HL-60 (cell line): Measurements from ENCODE around the gene ZNF496.

Experiments
- DNase-seq, 2 experiments: peaks; one replicate each; pipeline ENCODE4 v3.0.0-alpha.2; 2010 to 2020; ENCODE audit warnings: low read depth in 1 of 2, low spot score in 1 of 2
- H3K27ac ChIP-seq: fragments of 250-450 bp; sonication (Bioruptor Pico); replicated peaks from 2 replicates; pipeline ENCODE4 v1.5.1; 2020; ENCODE audit warnings: mild to moderate bottlenecking, moderate library complexity
- H3K27me3 ChIP-seq: fragments of 250-450 bp; sonication (Bioruptor Pico); 2 replicates; pipeline ENCODE4 v1.5.1; 2021; ENCODE audit warnings: mild to moderate bottlenecking, moderate library complexity; ENCODE audit not compliant: insufficient read depth, poor library complexity, severe bottlenecking
- H3K4me3 ChIP-seq: replicated peaks from 2 replicates; pipeline ENCODE4 v1.5.1; 2011; ENCODE audit warnings: mild to moderate bottlenecking, control low read depth, low read length; ENCODE audit not compliant: insufficient read depth
- GABPA ChIP-seq: IDR thresholded peaks from 2 replicates; pipeline ENCODE4 v1.6.1; 2012; ENCODE audit warnings: low read depth
- POLR2AphosphoS5 ChIP-seq: IDR thresholded peaks from 2 replicates; pipeline ENCODE4 v1.6.1; 2012; ENCODE audit warnings: low read depth
- SPI1 ChIP-seq: IDR thresholded peaks from 2 replicates; pipeline ENCODE4 v1.6.1; 2012; ENCODE audit warnings: low read depth, mild to moderate bottlenecking, borderline replicate concordance
- TF ChIP-seq, protein P1 (sequence below): IDR thresholded peaks from one replicate; pipeline ENCODE4 v1.5.1; 2011; ENCODE audit warnings: low read length, control low read depth, inconsistent platforms; ENCODE audit not compliant: insufficient read depth
- TF ChIP-seq, protein P2 (sequence below): IDR thresholded peaks from 2 replicates; pipeline ENCODE4 v1.6.1; 2012; ENCODE audit warnings: low read depth; ENCODE audit not compliant: insufficient replicate concordance

Gene ZNF496

GRCh38 chr1:247334378-247335133 is 2.9 kb upstream of the ZNF496 start:
- no peak overlapping the region for H3K4me3 ChIP-seq

DNA sequence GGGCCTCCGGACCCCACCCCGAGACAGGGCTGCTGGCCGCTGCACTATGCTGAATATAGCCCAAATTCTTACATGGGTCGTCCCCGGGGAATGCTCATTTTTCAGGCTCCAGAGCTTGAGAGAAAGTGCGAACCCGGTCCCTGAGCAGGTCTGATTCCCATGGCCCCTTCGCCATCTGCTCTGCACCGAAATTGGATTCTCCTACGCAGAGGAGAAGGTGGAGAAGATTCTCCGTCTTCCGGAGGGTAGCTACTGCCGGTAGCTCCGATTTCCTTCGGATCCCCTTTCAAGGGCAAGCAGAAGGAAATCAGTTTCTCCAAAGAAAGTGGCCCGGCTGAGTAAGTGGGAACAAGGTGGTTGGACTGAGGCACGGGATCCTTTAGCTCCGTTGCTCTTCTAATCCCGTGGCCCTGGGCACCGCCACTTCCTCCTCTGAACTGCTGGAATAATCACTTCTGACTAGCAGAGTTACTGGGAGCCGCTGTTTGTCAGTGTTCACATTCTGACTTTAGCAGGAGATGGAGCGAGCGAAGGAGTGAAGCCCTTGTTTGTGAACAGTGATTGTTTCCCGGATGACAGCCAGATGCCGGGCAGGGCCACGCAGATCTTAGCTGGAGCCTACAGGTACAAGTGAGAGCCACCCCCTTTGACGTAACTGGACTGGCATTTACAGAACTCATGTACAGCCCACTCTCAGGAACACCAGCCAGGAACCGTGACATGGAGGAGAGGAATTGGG is 1.1 kb upstream of the ZNF496 start:
- TF ChIP-seq GABPA, result no peak
- TF ChIP-seq SPI1, result peak; percentile 32; the same call in 1 of the 2 replicates
- Histone ChIP-seq H3K4me3 (peak overlapping the region; percentile 90), H3K27ac (peak overlapping the region; percentile 79; the same call in 1 of the 2 replicates), H3K27me3 (no peaks in the 10 kb centered on the region)
- no peak for DNase-seq

More at GRCh38 chr1:247334378-247335133, 2.9 kb upstream of the ZNF496 start:
- no peaks in the 10 kb centered on the region for H3K27me3 ChIP-seq
- no peak overlapping the region for H3K27ac ChIP-seq
- no peak for DNase-seq
- TF ChIP-seq, protein P1, sequence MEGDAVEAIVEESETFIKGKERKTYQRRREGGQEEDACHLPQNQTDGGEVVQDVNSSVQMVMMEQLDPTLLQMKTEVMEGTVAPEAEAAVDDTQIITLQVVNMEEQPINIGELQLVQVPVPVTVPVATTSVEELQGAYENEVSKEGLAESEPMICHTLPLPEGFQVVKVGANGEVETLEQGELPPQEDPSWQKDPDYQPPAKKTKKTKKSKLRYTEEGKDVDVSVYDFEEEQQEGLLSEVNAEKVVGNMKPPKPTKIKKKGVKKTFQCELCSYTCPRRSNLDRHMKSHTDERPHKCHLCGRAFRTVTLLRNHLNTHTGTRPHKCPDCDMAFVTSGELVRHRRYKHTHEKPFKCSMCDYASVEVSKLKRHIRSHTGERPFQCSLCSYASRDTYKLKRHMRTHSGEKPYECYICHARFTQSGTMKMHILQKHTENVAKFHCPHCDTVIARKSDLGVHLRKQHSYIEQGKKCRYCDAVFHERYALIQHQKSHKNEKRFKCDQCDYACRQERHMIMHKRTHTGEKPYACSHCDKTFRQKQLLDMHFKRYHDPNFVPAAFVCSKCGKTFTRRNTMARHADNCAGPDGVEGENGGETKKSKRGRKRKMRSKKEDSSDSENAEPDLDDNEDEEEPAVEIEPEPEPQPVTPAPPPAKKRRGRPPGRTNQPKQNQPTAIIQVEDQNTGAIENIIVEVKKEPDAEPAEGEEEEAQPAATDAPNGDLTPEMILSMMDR, result no peak
- TF ChIP-seq SPI1 (no peak), GABPA (no peak), POLR2AphosphoS5 (no peak)

DNA sequence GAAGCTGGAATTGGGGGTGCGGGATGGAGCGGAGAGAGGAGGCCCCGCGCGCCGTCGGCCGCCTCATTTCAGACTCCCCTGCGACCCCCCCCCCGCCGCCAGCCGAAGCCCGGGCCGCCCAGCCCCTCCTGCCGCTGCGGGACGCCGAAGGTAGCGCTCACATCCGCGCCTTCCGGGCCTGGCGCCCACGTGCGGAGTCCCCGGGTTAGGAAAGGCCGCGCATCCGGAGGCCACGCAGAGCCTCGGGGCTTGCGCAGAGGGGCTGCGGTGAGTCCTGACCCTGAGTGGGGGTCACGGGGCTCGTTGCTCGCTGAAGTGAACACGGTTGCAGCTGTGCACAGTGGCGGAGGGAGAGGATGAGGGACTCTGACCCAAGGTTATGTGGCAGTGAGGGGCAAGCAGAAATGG is 552 bp upstream of the ZNF496 start:
- DNase-seq, result peak in 1 of 2 experiments; percentile 34
- TF ChIP-seq SPI1 (no peak), POLR2AphosphoS5 (0 out of 2 replicates have a peak, but pooled peaks have one; percentile 61)
- Histone ChIP-seq H3K4me3 (peak overlapping the region; percentile 90), H3K27ac (peak overlapping the region; percentile 79), H3K27me3 (no peaks in the 10 kb centered on the region)

- Histone ChIP-seq H3K27ac (peak overlapping the region; percentile 79), H3K27me3 (no peaks in the 10 kb centered on the region), H3K4me3 (peak overlapping the region; percentile 90)
- DNase-seq, result peak; percentile 62 to 85
- TF ChIP-seq GABPA, result no peak
- peak; percentile 58; the same call in 1 of the 2 replicates for TF ChIP-seq POLR2AphosphoS5
Measured at GRCh38 chr1:247331172-247331524, 519 bp downstream of the ZNF496 start.

GRCh38 chr1:247330548-247331171 is 1.0 kb downstream of the ZNF496 start:
- DNase-seq, result no peak
- no peak for TF ChIP-seq GABPA
- no peak for TF ChIP-seq SPI1
- Histone ChIP-seq H3K4me3 (peak overlapping the region; percentile 90), H3K27me3 (no peaks in the 10 kb centered on the region), H3K27ac (peak overlapping the region; percentile 79)

DNA sequence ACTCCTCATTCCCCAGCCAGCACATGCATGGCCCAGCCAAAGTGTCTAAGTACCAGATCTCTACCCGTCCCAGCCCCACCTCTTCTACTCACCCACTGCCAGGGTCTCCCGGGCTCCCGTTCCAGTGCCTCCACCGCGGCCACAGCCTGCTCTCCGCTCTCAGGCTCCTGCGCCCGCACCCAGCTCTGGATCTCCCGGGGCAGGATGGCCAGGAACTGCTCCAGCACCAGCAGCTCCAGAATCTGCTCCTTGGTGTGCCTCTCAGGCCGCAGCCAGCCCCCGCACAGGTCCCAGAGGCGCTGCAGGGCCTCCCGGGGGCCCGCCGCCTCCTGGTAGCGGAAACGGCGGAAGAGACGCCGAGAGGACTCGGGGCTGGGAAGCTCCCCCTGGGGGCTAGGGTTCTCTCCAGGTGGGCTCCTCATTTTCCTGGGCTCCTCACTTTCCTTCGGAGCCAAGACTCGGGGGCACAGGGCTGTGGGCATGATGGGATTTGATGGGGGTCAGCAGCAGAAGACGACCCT is 2.5 kb downstream of the ZNF496 start:
- no peak overlapping the region for H3K27ac ChIP-seq

More for the DNA sequence above, 2.5 kb downstream of the ZNF496 start:
- no peaks in the 10 kb centered on the region for H3K27me3 ChIP-seq
- TF ChIP-seq, protein P2, sequence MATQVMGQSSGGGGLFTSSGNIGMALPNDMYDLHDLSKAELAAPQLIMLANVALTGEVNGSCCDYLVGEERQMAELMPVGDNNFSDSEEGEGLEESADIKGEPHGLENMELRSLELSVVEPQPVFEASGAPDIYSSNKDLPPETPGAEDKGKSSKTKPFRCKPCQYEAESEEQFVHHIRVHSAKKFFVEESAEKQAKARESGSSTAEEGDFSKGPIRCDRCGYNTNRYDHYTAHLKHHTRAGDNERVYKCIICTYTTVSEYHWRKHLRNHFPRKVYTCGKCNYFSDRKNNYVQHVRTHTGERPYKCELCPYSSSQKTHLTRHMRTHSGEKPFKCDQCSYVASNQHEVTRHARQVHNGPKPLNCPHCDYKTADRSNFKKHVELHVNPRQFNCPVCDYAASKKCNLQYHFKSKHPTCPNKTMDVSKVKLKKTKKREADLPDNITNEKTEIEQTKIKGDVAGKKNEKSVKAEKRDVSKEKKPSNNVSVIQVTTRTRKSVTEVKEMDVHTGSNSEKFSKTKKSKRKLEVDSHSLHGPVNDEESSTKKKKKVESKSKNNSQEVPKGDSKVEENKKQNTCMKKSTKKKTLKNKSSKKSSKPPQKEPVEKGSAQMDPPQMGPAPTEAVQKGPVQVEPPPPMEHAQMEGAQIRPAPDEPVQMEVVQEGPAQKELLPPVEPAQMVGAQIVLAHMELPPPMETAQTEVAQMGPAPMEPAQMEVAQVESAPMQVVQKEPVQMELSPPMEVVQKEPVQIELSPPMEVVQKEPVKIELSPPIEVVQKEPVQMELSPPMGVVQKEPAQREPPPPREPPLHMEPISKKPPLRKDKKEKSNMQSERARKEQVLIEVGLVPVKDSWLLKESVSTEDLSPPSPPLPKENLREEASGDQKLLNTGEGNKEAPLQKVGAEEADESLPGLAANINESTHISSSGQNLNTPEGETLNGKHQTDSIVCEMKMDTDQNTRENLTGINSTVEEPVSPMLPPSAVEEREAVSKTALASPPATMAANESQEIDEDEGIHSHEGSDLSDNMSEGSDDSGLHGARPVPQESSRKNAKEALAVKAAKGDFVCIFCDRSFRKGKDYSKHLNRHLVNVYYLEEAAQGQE, result no peak
- TF ChIP-seq GABPA (no peak), POLR2AphosphoS5 (no peak), SPI1 (no peak)
- TF ChIP-seq, protein P1, result no peak
- no peak for DNase-seq
- no peak overlapping the region for H3K4me3 ChIP-seq
